ENCODE measurements around the gene EFNA3.

GRCh38 chr1:155086128-155086741 lies 7.6 kb downstream of the EFNA3 start:
- TF ChIP-seq CTCF (IDR thresholded peaks at IDR 0.05) (peak; percentile 95 to 99 (median 96)), POLR2A (IDR thresholded peaks at IDR 0.05) (no peak)

Data from heart left ventricle (tissue), 13 donors.